Choroid plexus epithelial cell (primary cell): ENCODE results near the gene MTAP.

ENCODE experiments used
- DNase-seq: peaks from one replicate; pipeline ENCODE4 v3.0.0-alpha.2; 2010; ENCODE audit warnings: low read depth
- H3K4me3 ChIP-seq: 2 replicates; pipeline ENCODE4 v1.5.1; 2011; ENCODE audit warnings: low read depth, mild to moderate bottlenecking, control low read depth, low read length, moderate library complexity
- CTCF ChIP-seq: conservative IDR thresholded peaks from 2 replicates; pipeline ENCODE4 v1.5.1; 2011; ENCODE audit warnings: low read depth, mild to moderate bottlenecking, control low read depth, inconsistent platforms, low read length, moderate library complexity

The MTAP gene

GRCh38 chr9:21830589-21830988 lies 28.2 kb downstream of the MTAP start:
- H3K4me3 ChIP-seq = no peak overlapping the region
- TF ChIP-seq CTCF = no peak
- DNase-seq = no peak

- TF ChIP-seq CTCF = no peak
- DNase-seq = peak; percentile 94
- H3K4me3 ChIP-seq = no peak overlapping the region
Observed at GRCh38 chr9:21831841-21832509, 29.5 kb downstream of the MTAP start.

- no peak for TF ChIP-seq CTCF
- DNase-seq = no peak
Observed at GRCh38 chr9:21833090-21833801, 30.8 kb downstream of the MTAP start.

GRCh38 chr9:21835121-21835520 lies 32.7 kb downstream of the MTAP start:
- TF ChIP-seq CTCF = no peak
- DNase-seq = no peak
- H3K4me3 ChIP-seq = no peak overlapping the region

More at GRCh38 chr9:21833090-21833801, 30.8 kb downstream of the MTAP start:
- H3K4me3 ChIP-seq = no peak overlapping the region

- peak; percentile 98 for DNase-seq
- no peak for TF ChIP-seq CTCF
- H3K4me3 ChIP-seq = no peak overlapping the region
Observed at GRCh38 chr9:21836437-21837161, 34.2 kb downstream of the MTAP start.

- DNase-seq = no peak
- no peak overlapping the region for H3K4me3 ChIP-seq
- no peak for TF ChIP-seq CTCF
Observed at GRCh38 chr9:21837501-21837900, 35.1 kb downstream of the MTAP start.
